ENCODE data around the gene NPDC1.

NPDC1 gene

DNA sequence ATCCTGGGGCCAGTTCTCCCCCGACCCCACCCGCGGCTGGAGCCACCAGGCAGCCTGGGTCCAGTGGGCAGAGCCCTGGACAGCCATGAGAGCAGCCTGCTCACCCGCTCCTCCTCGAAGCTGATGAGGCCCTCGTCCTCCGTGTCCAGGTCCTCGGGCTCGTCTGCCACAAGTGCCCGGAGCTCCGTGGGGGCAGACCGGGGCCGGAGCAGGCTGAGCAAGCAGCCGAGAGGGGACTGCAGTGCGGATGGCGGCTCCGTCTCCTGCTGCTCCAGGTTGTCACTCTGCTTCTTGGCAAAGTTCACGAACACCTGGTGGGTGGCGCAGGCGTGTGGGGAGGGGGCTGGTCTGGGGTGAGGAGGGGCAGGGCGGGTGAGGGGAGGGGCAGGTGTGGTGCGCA is 37.7 kb downstream of the NPDC1 start:
- TF ChIP-seq FOXP2 (optimal IDR thresholded peaks at IDR 0.05; ENCODE audit: borderline replicate concordance, extremely low read depth, extremely low read length, insufficient read depth) (no peak), TAF1 (IDR thresholded peaks at IDR 0.05; ENCODE audit: borderline replicate concordance, insufficient read depth, low read length) (no peak), SIN3A (IDR thresholded peaks at IDR 0.05; ENCODE audit: borderline replicate concordance, insufficient read depth, low read length) (no peak), POLR2AphosphoS5 (IDR thresholded peaks at IDR 0.05; ENCODE audit: low read depth, low read length) (no peak)
- TF ChIP-seq, protein P1, sequence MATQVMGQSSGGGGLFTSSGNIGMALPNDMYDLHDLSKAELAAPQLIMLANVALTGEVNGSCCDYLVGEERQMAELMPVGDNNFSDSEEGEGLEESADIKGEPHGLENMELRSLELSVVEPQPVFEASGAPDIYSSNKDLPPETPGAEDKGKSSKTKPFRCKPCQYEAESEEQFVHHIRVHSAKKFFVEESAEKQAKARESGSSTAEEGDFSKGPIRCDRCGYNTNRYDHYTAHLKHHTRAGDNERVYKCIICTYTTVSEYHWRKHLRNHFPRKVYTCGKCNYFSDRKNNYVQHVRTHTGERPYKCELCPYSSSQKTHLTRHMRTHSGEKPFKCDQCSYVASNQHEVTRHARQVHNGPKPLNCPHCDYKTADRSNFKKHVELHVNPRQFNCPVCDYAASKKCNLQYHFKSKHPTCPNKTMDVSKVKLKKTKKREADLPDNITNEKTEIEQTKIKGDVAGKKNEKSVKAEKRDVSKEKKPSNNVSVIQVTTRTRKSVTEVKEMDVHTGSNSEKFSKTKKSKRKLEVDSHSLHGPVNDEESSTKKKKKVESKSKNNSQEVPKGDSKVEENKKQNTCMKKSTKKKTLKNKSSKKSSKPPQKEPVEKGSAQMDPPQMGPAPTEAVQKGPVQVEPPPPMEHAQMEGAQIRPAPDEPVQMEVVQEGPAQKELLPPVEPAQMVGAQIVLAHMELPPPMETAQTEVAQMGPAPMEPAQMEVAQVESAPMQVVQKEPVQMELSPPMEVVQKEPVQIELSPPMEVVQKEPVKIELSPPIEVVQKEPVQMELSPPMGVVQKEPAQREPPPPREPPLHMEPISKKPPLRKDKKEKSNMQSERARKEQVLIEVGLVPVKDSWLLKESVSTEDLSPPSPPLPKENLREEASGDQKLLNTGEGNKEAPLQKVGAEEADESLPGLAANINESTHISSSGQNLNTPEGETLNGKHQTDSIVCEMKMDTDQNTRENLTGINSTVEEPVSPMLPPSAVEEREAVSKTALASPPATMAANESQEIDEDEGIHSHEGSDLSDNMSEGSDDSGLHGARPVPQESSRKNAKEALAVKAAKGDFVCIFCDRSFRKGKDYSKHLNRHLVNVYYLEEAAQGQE (IDR thresholded peaks at IDR 0.05; ENCODE audit: insufficient read depth in 1 of 2, low read depth in 2 of 2, low read length in 2 of 2): no peak

DNA sequence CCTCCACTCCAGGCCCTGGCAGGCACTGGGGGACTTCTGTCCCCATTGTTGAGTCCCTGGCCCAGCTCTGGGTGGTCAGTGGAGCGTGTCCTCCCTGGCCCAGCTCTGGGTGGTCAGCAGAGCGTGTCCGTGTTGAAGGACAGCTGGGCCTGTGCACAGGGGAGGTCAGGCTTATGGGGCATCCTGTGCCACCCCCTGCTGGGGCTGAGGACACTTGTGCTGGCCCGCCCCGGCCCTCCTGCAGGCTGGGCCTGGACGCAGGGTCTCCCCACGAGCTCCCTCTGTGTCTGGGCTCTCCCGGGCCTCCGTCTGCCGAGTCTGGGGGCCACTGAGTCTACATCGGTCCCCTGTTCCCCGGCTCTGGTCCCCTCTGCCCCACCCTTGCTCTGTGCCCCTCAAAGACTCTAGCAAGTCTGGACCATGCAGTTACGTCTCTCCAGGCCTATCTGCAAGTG is 38.1 kb downstream of the NPDC1 start:
- TF ChIP-seq, protein P1 (IDR thresholded peaks at IDR 0.05; ENCODE audit: insufficient read depth in 1 of 2, low read depth in 2 of 2, low read length in 2 of 2): no peak
- no peak for TF ChIP-seq SIN3A (IDR thresholded peaks at IDR 0.05; ENCODE audit: borderline replicate concordance, insufficient read depth, low read length)
- no peak for TF ChIP-seq TAF1 (IDR thresholded peaks at IDR 0.05; ENCODE audit: borderline replicate concordance, insufficient read depth, low read length)
- TF ChIP-seq FOXP2 (optimal IDR thresholded peaks at IDR 0.05; ENCODE audit: borderline replicate concordance, extremely low read depth, extremely low read length, insufficient read depth): no peak
- TF ChIP-seq POLR2AphosphoS5 (IDR thresholded peaks at IDR 0.05; ENCODE audit: low read depth, low read length): no peak

DNA sequence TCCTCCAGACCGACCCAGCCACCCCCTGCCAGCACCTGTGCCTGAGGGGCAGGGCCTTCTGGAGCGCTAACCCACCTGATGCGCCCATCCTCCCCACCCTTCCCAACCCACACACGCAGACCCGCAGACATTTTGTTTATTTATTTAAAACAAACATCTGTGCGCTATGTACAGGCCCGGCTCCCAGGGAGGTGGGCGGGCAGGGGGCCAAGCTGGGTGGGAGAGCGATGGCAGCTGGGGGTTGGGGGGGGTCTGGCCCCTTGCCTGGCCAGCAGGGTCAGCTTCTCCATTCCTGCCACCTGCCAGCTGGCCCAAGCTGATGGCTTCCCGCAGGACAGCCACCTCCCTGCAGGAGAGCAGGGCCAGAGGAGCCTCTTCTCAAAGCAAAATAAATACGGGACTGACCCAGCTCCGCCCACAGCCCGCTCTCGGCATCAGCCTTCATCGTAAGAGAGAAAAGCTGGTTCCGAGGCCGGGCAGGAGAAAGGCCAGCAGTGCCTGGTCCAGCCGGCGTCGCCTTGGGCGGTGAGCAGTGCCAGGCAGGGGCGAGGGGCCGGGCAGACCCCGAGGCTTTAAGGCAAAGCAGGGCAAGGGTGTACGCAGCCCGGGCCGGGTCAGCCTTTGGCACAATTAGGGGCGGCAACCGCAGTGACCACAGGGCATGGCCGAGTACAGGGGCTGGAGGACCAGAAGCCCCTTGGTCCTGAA is 38.7 kb downstream of the NPDC1 start:
- TF ChIP-seq POLR2AphosphoS5 (IDR thresholded peaks at IDR 0.05; ENCODE audit: low read depth, low read length): no peak
- TF ChIP-seq, protein P1 (IDR thresholded peaks at IDR 0.05; ENCODE audit: insufficient read depth in 1 of 2, low read depth in 2 of 2, low read length in 2 of 2): no peak
- TF ChIP-seq FOXP2 (optimal IDR thresholded peaks at IDR 0.05; ENCODE audit: borderline replicate concordance, extremely low read depth, extremely low read length, insufficient read depth): no peak
- no peak for TF ChIP-seq SIN3A (IDR thresholded peaks at IDR 0.05; ENCODE audit: borderline replicate concordance, insufficient read depth, low read length)
- TF ChIP-seq TAF1 (IDR thresholded peaks at IDR 0.05; ENCODE audit: borderline replicate concordance, insufficient read depth, low read length): no peak

DNA sequence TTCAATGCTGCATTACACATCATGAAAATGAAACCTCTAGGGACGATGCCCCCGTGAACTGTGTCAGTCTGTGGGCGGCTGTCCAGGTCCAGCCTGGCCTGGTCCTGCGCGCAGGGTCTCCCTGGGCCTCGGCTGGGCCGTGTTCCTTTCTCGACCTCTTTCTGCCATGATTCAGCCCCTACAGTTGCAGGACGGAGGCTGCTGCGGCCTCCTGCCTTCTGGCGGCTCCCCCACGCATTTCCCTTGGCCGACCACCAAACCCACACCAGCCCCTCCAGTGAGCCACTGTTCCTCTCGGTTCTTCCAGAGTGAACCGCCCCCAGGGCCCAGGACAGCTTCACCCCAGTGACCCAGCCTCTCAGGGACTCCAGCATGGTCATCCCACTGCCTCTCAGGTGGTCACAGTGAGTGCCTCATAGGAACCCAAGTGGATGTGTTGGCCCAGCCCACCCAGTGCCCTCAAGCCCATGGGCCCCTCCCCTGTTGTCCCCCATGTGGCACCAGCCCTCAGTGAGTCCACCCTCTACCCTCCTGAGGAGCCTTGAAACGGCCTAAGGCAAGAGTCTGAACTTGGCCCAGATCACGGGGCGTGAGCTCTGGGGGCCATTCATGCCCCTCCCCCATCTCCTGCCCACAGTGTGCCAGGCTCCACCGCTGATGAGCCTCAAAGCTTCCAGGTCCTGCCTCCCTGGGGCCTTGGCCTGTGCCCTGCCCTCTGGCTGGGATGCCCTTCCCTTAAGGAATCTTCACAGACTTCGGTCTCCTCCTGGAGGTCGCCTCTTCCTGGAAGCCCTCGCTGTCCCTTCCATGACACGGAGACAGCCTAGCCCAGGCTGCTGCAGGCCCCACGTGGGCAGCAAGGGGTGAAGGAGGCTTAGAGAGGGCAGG is 39.6 kb downstream of the NPDC1 start:
- TF ChIP-seq TAF1 (IDR thresholded peaks at IDR 0.05; ENCODE audit: borderline replicate concordance, insufficient read depth, low read length): no peak
- no peak for TF ChIP-seq POLR2AphosphoS5 (IDR thresholded peaks at IDR 0.05; ENCODE audit: low read depth, low read length)
- TF ChIP-seq FOXP2 (optimal IDR thresholded peaks at IDR 0.05; ENCODE audit: borderline replicate concordance, extremely low read depth, extremely low read length, insufficient read depth): no peak
- TF ChIP-seq, protein P1 (IDR thresholded peaks at IDR 0.05; ENCODE audit: insufficient read depth in 1 of 2, low read depth in 2 of 2, low read length in 2 of 2): no peak
- no peak for TF ChIP-seq SIN3A (IDR thresholded peaks at IDR 0.05; ENCODE audit: borderline replicate concordance, insufficient read depth, low read length)
